A673 (cell line): ENCODE measurements around the gene CCT3. TPM values are rescaled to one million over a fixed set of nuclear protein-coding genes. Genes with fewer than 3 reads are reported as not detected.

ENCODE experiments used
- BruUV-seq: library from RNA; stranded (reverse); fragments of 400-500 nt; replicated peaks from 2 replicates; lab custom pipeline; 2021; lab: Mats Ljungman, UMichigan
- CTCF ChIA-PET: fragments of 300-600 bp; sonication (Branson Sonifier 250); formaldehyde crosslinking; loops from one replicate; lab custom pipeline; 2022; ENCODE audit warnings: antibody characterized with exemption; lab: Charles Lee
- POLR2A ChIA-PET: fragments of 300-600 bp; sonication (Branson Sonifier 250); formaldehyde crosslinking; loops from one replicate; lab custom pipeline; 2022; ENCODE audit warnings: antibody characterized with exemption; ENCODE audit not compliant: low non-redundant PET; lab: Charles Lee
- DNase-seq: peaks from one replicate; pipeline ENCODE4 v3.0.0-alpha.2; 2015; ENCODE audit warnings: low spot score
- H3K27ac ChIP-seq: fragments of 200-600 bp; sonication (generic); 2 replicates; pipeline ENCODE4 v1.5.1; 2016; ENCODE audit warnings: mixed run types, low read depth, mild to moderate bottlenecking, mixed read lengths, antibody characterized with exemption, low read length; ENCODE audit not compliant: poor library complexity, severe bottlenecking
- H3K27me3 ChIP-seq: fragments of 200-600 bp; sonication (generic); replicated peaks from 2 replicates; pipeline ENCODE4 v1.6.1; 2017; ENCODE audit warnings: mixed run types, low read depth, mild to moderate bottlenecking, mixed read lengths, antibody characterized with exemption, low read length; ENCODE audit not compliant: insufficient read depth, poor library complexity
- H3K36me3 ChIP-seq: fragments of 200-600 bp; sonication (generic); 2 replicates; pipeline ENCODE4 v1.6.1; 2016; ENCODE audit warnings: mixed run types, mild to moderate bottlenecking, mixed read lengths, antibody characterized with exemption, low read length; ENCODE audit not compliant: insufficient read depth, poor library complexity, severe bottlenecking
- H3K4me1 ChIP-seq: fragments of 200-600 bp; sonication (generic); 2 replicates; pipeline ENCODE4 v1.6.1; 2017; ENCODE audit warnings: mixed run types, mild to moderate bottlenecking, mixed read lengths, antibody characterized with exemption, low read length; ENCODE audit not compliant: insufficient read depth, poor library complexity, severe bottlenecking
- H3K4me3 ChIP-seq: fragments of 200-600 bp; sonication (generic); 2 replicates; pipeline ENCODE4 v1.5.1; 2016; ENCODE audit warnings: low read depth, mixed run types, mild to moderate bottlenecking, mixed read lengths, low read length; ENCODE audit not compliant: poor library complexity, severe bottlenecking
- H3K9me3 ChIP-seq: fragments of 200-600 bp; sonication (generic); 2 replicates; pipeline ENCODE4 v1.6.1; 2016; ENCODE audit warnings: mixed run types, low read depth, mild to moderate bottlenecking, mixed read lengths, antibody characterized with exemption, low read length; ENCODE audit not compliant: poor library complexity, severe bottlenecking
- EZH2 ChIP-seq: fragments of 200-600 bp; sonication (generic); IDR thresholded peaks from 2 replicates; pipeline ENCODE4 v1.6.1; 2017; ENCODE audit warnings: borderline replicate concordance, low read depth, mild to moderate bottlenecking, mixed read lengths, antibody characterized with exemption, low read length; ENCODE audit not compliant: poor library complexity, severe bottlenecking
- intact Hi-C: fragments of 100-400 bp; cut with micrococcal nuclease; formaldehyde crosslinking; loops from one replicate; pipeline ENCODE4 v1.10.0; 2022; ENCODE audit not compliant: unreplicated experiment
- total RNA-seq: library from RNA; stranded (reverse); gene quantifications from 2 replicates; pipeline ENCODE4 v1.2.3, GENCODE V29; 2021
- TF ChIP-seq, protein P1 (sequence below): fragments of 300-800, 200-600 bp; sonication (generic); conservative IDR thresholded peaks from 2 replicates; pipeline ENCODE4 v1.5.1; 2017; ENCODE audit warnings: low read depth, mild to moderate bottlenecking, antibody characterized with exemption, low read length, moderate library complexity, mixed read lengths

Gene CCT3
- total RNA-seq, 1 experiment from 2014 or later = 678 TPM

DNA sequence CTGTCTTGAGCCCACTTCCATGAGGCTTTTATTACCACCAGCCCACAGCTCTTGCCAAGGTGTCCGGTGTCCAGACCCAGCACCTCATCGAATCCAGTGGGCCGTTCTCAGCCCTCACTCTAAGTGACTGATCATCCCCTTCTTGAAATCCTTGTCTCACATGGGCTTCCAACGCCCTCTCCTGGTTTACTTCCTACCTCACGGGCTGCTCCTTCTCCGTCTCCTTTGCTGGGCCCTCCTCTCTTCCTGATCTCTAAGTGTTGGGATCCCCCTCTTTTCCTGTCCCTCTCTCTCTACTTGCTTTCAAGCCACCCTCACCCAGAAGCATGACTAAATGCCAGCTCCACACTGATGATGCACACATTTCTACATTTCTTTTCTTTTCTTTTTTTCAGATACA is 21.9 kb upstream of the CCT3 start:
- intact Hi-C loops = no loop called here
- POLR2A ChIA-PET = no interaction called here

DNA sequence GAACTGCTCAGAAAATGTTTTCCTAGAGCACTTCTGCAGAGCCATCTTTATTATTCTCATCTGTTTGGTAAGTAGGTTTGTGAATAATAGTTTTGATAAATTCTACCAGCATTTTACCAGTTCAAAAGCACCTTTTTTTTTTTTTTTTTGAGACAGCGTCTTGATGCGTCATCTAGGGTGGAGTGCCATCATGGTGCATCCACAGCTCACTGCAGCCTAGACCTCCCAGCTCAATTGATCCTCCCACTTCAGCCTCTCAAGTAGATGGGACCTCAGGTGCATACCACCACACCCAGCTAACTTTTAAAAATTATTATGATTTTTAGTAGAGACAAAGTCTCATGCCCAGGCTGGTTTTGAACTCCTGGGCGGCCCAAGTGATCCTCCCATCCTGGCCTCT is 21.2 kb upstream of the CCT3 start:
- TF ChIP-seq, protein P1, sequence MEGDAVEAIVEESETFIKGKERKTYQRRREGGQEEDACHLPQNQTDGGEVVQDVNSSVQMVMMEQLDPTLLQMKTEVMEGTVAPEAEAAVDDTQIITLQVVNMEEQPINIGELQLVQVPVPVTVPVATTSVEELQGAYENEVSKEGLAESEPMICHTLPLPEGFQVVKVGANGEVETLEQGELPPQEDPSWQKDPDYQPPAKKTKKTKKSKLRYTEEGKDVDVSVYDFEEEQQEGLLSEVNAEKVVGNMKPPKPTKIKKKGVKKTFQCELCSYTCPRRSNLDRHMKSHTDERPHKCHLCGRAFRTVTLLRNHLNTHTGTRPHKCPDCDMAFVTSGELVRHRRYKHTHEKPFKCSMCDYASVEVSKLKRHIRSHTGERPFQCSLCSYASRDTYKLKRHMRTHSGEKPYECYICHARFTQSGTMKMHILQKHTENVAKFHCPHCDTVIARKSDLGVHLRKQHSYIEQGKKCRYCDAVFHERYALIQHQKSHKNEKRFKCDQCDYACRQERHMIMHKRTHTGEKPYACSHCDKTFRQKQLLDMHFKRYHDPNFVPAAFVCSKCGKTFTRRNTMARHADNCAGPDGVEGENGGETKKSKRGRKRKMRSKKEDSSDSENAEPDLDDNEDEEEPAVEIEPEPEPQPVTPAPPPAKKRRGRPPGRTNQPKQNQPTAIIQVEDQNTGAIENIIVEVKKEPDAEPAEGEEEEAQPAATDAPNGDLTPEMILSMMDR = no peak
- TF ChIP-seq EZH2 = no peak
- Histone ChIP-seq H3K4me3 (no peak overlapping the region), H3K4me1 (peaks cover 4% of the 10 kb centered on the region), H3K27ac (no peak overlapping the region), H3K9me3 (no peaks in the 10 kb centered on the region), H3K27me3 (no peaks in the 10 kb centered on the region), H3K36me3 (no peaks in the 10 kb centered on the region)
- DNase-seq = no peak
- CTCF ChIA-PET = interaction anchor here (0.7 to 1.1 kb wide), 6 partner anchors 14 to 287 kb away, joined by 3 to 5 read pairs (median 4); partner anchors contain the start of gene GLMP
- intact Hi-C loops = no loop called here
- POLR2A ChIA-PET = no interaction called here
- BruUV-seq = no TSS peak

More for the DNA sequence above, 21.9 kb upstream of the CCT3 start:
- no peak for TF ChIP-seq EZH2
- TF ChIP-seq, protein P1 = peak; percentile 56
- no peak overlapping the region for H3K27ac ChIP-seq
- peak; percentile 40 for DNase-seq
- H3K36me3 ChIP-seq = no peaks in the 10 kb centered on the region
- H3K27me3 ChIP-seq = no peaks in the 10 kb centered on the region
- H3K4me1 ChIP-seq = peaks cover 4% of the 10 kb centered on the region
- H3K4me3 ChIP-seq = no peak overlapping the region
- no TSS peak for BruUV-seq
- no peaks in the 10 kb centered on the region for H3K9me3 ChIP-seq
- CTCF ChIA-PET = interaction anchor here (1.0 to 1.1 kb wide), 3 partner anchors 26 to 135 kb away, joined by 3 to 4 read pairs (median 3); partner anchors contain the start of gene GLMP

DNA sequence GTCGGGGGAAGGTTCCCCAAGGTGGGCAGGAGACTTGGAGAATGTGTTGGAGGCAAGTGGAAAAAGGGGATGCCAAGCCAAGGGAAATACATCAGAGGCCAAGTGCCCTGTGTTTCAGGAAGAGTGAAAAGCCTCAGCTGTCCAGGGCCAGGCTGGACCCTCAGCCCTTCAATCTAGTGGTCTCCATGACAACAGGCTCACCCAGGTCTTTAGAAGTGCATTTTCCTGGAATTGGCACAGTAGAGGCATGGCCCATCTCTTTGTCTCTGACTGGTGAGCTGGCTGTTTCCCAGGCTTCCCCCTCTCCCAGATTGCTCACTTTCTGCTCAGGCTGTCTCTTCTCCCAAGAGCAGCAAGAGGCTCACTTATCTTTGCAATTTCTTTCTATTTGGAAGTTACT is 20.5 kb upstream of the CCT3 start:
- CTCF ChIA-PET = interaction anchor here (0.7 to 1.1 kb wide), 4 partner anchors 14 to 287 kb away, joined by 3 to 5 read pairs (median 3); no protein-coding TSS in a partner anchor
- POLR2A ChIA-PET = no interaction called here

More for the DNA sequence above, 20.5 kb upstream of the CCT3 start:
- no peaks in the 10 kb centered on the region for H3K9me3 ChIP-seq
- BruUV-seq = no TSS peak
- H3K4me3 ChIP-seq = no peak overlapping the region
- H3K27ac ChIP-seq = no peak overlapping the region
- H3K27me3 ChIP-seq = no peaks in the 10 kb centered on the region
- peaks cover 4% of the 10 kb centered on the region for H3K4me1 ChIP-seq
- intact Hi-C loops = no loop called here
- no peak for TF ChIP-seq EZH2
- TF ChIP-seq, protein P1 = no peak
- no peaks in the 10 kb centered on the region for H3K36me3 ChIP-seq
- no peak for DNase-seq
